ENCODE results near the gene KRTAP10-4. TPM values are rescaled to one million over a fixed set of nuclear protein-coding genes. Genes with fewer than 3 reads are reported as not detected.

KRTAP10-4 gene
- total and polyA plus RNA-seq, 2 donors (not counting 1 experiment from before 2014, with no cell fraction given): not detected

GRCh38 chr21:44619886-44620285, 46.4 kb downstream of the KRTAP10-4 start:
- Histone ChIP-seq H3K9me3 (ENCODE audit: control insufficient read depth, insufficient read depth, low read depth, low read length) (no peaks in the 10 kb centered on the region), H3K9ac (ENCODE audit: insufficient read depth, low read length) (no peak overlapping the region), H4K20me1 (ENCODE audit: control insufficient read depth, extremely low read depth, insufficient read depth, low read length) (no peaks in the 10 kb centered on the region), H3K4me3 (replicated peaks in 1 of 4; ENCODE audit: control extremely low read depth in 1 of 4, insufficient read depth in 1 of 4, low read depth in 3 of 4, low read length in 4 of 4) (no peak overlapping the region), H2AFZ (ENCODE audit: low read length) (no peak overlapping the region), H3K27me3 (ENCODE audit: control insufficient read depth, insufficient read depth, low read length) (no peaks in the 10 kb centered on the region), H3K79me2 (ENCODE audit: control insufficient read depth, insufficient read depth, low read length) (no peaks in the 10 kb centered on the region), H3K27ac (ENCODE audit: insufficient read depth, low read length) (no peak overlapping the region), H3K4me1 (ENCODE audit: control insufficient read depth, extremely low read depth, insufficient read depth, low read length) (no peaks in the 10 kb centered on the region), H3K4me2 (ENCODE audit: extremely low read depth, insufficient read depth, low read length) (no peak overlapping the region), H3K36me3 (ENCODE audit: control insufficient read depth, insufficient read depth, low read length) (no peaks in the 10 kb centered on the region)
- DNase-seq (ENCODE audit: low read depth in 2 of 2): no peak
- TF ChIP-seq EZH2 (IDR thresholded peaks at IDR 0.05; ENCODE audit: low read length, missing control alignments) (no peak), CTCF (conservative IDR thresholded peaks at IDR 0.05 in 1 of 2, IDR thresholded peaks at IDR 0.05 in 1 of 2; ENCODE audit: low read depth in 1 of 2, low read length in 2 of 2) (no peak)

GRCh38 chr21:44623575-44623974, 50.0 kb downstream of the KRTAP10-4 start:
- DNase-seq (ENCODE audit: low read depth in 2 of 2): no peak
- Histone ChIP-seq H2AFZ (ENCODE audit: low read length) (no peak overlapping the region), H3K9ac (ENCODE audit: insufficient read depth, low read length) (no peak overlapping the region), H3K4me3 (replicated peaks in 1 of 4; ENCODE audit: control extremely low read depth in 1 of 4, insufficient read depth in 1 of 4, low read depth in 3 of 4, low read length in 4 of 4) (no peak overlapping the region), H3K9me3 (ENCODE audit: control insufficient read depth, insufficient read depth, low read depth, low read length) (no peaks in the 10 kb centered on the region), H3K4me2 (ENCODE audit: extremely low read depth, insufficient read depth, low read length) (no peak overlapping the region), H3K36me3 (ENCODE audit: control insufficient read depth, insufficient read depth, low read length) (no peaks in the 10 kb centered on the region), H3K79me2 (ENCODE audit: control insufficient read depth, insufficient read depth, low read length) (no peaks in the 10 kb centered on the region), H4K20me1 (ENCODE audit: control insufficient read depth, extremely low read depth, insufficient read depth, low read length) (no peaks in the 10 kb centered on the region), H3K27me3 (ENCODE audit: control insufficient read depth, insufficient read depth, low read length) (no peaks in the 10 kb centered on the region), H3K4me1 (ENCODE audit: control insufficient read depth, extremely low read depth, insufficient read depth, low read length) (no peaks in the 10 kb centered on the region), H3K27ac (ENCODE audit: insufficient read depth, low read length) (no peak overlapping the region)
- TF ChIP-seq EZH2 (IDR thresholded peaks at IDR 0.05; ENCODE audit: low read length, missing control alignments): no peak
- no peak for TF ChIP-seq CTCF (conservative IDR thresholded peaks at IDR 0.05 in 1 of 2, IDR thresholded peaks at IDR 0.05 in 1 of 2; ENCODE audit: low read depth in 1 of 2, low read length in 2 of 2)

Other genes with a start within 250 kb of the KRTAP10-4 start
- 6.9 and 7.1 TPM in 2 replicates for gene CFAP410, start 234.3 kb upstream of the KRTAP10-4 start, total RNA-seq
- 2.3 and 4.9 TPM in 2 replicates for gene CFAP410, start 234.3 kb upstream of the KRTAP10-4 start, polyA plus RNA-seq
- gene TRPM2, start 220.1 kb upstream of the KRTAP10-4 start, total RNA-seq: not detected in 2 replicates
- gene TRPM2, start 220.1 kb upstream of the KRTAP10-4 start, polyA plus RNA-seq: not detected in 2 replicates
- 0.26 and 0.50 TPM in 2 replicates for gene LRRC3, start 118.2 kb upstream of the KRTAP10-4 start, total RNA-seq
- gene LRRC3, start 118.2 kb upstream of the KRTAP10-4 start, polyA plus RNA-seq: 0.43 and 0.52 TPM in 2 replicates
- not detected in 2 replicates for gene KRTAP10-1, start 33.5 kb upstream of the KRTAP10-4 start, total RNA-seq
- not detected in 2 replicates for gene KRTAP10-1, start 33.5 kb upstream of the KRTAP10-4 start, polyA plus RNA-seq
- not detected in 2 replicates for gene KRTAP10-2, start 22.2 kb upstream of the KRTAP10-4 start, total RNA-seq
- gene KRTAP10-2, start 22.2 kb upstream of the KRTAP10-4 start, polyA plus RNA-seq: not detected in 2 replicates
- gene KRTAP10-3, start 14.9 kb upstream of the KRTAP10-4 start, total RNA-seq: not detected in 2 replicates
- gene KRTAP10-3, start 14.9 kb upstream of the KRTAP10-4 start, polyA plus RNA-seq: not detected in 2 replicates
- not detected in 2 replicates for gene KRTAP10-5, start 6.9 kb downstream of the KRTAP10-4 start, total RNA-seq
- gene KRTAP10-5, start 6.9 kb downstream of the KRTAP10-4 start, polyA plus RNA-seq: not detected in 2 replicates
- gene KRTAP10-6, start 18.8 kb downstream of the KRTAP10-4 start, total RNA-seq: not detected in 2 replicates
- not detected in 2 replicates for gene KRTAP10-6, start 18.8 kb downstream of the KRTAP10-4 start, polyA plus RNA-seq
- gene KRTAP10-7, start 26.9 kb downstream of the KRTAP10-4 start, total RNA-seq: not detected in 2 replicates
- not detected in 2 replicates for gene KRTAP10-7, start 26.9 kb downstream of the KRTAP10-4 start, polyA plus RNA-seq
- not detected in 2 replicates for gene KRTAP10-8, start 38.4 kb downstream of the KRTAP10-4 start, total RNA-seq
- gene KRTAP10-8, start 38.4 kb downstream of the KRTAP10-4 start, polyA plus RNA-seq: not detected in 2 replicates
- gene KRTAP10-9, start 53.4 kb downstream of the KRTAP10-4 start, total RNA-seq: not detected in 2 replicates
- gene KRTAP10-9, start 53.4 kb downstream of the KRTAP10-4 start, polyA plus RNA-seq: not detected in 2 replicates
- not detected in 2 replicates for gene KRTAP10-10, start 63.6 kb downstream of the KRTAP10-4 start, total RNA-seq
- not detected in 2 replicates for gene KRTAP10-10, start 63.6 kb downstream of the KRTAP10-4 start, polyA plus RNA-seq
- gene KRTAP10-11, start 72.7 kb downstream of the KRTAP10-4 start, total RNA-seq: not detected in 2 replicates
- not detected in 2 replicates for gene KRTAP10-11, start 72.7 kb downstream of the KRTAP10-4 start, polyA plus RNA-seq
- gene KRTAP12-4, start 80.9 kb downstream of the KRTAP10-4 start, total RNA-seq: not detected in 2 replicates
- not detected in 2 replicates for gene KRTAP12-4, start 80.9 kb downstream of the KRTAP10-4 start, polyA plus RNA-seq
- gene KRTAP12-3, start 84.2 kb downstream of the KRTAP10-4 start, total RNA-seq: not detected in 2 replicates
- gene KRTAP12-3, start 84.2 kb downstream of the KRTAP10-4 start, polyA plus RNA-seq: not detected in 2 replicates
- not detected in 2 replicates for gene KRTAP12-2, start 93.2 kb downstream of the KRTAP10-4 start, total RNA-seq
- gene KRTAP12-2, start 93.2 kb downstream of the KRTAP10-4 start, polyA plus RNA-seq: not detected in 2 replicates
- not detected in 2 replicates for gene KRTAP12-1, start 108.4 kb downstream of the KRTAP10-4 start, total RNA-seq
- not detected in 2 replicates for gene KRTAP12-1, start 108.4 kb downstream of the KRTAP10-4 start, polyA plus RNA-seq
- gene KRTAP10-12, start 123.4 kb downstream of the KRTAP10-4 start, total RNA-seq: not detected in 2 replicates
- gene KRTAP10-12, start 123.4 kb downstream of the KRTAP10-4 start, polyA plus RNA-seq: not detected in 2 replicates
- gene TSPEAR, start 137.8 kb downstream of the KRTAP10-4 start, total RNA-seq: not detected in 2 replicates
- gene TSPEAR, start 137.8 kb downstream of the KRTAP10-4 start, polyA plus RNA-seq: not detected in 2 replicates
- gene UBE2G2, start 228.1 kb downstream of the KRTAP10-4 start, total RNA-seq: 61.9 and 74.2 TPM in 2 replicates
- 49.7 and 63.6 TPM in 2 replicates for gene UBE2G2, start 228.1 kb downstream of the KRTAP10-4 start, polyA plus RNA-seq
- gene SUMO3, start 244.3 kb downstream of the KRTAP10-4 start, total RNA-seq: 74.2 and 96.3 TPM in 2 replicates
- gene SUMO3, start 244.3 kb downstream of the KRTAP10-4 start, polyA plus RNA-seq: 190 and 230 TPM in 2 replicates